SK-N-MC (cell line): ENCODE data around the gene MED13L.
"Not testable (repeated sequence)": the region's sequence is repeated elsewhere in the genome, so short reads cannot be mapped to it uniquely, and the experiment has no call there.

Source experiments
- DNase-seq: peaks from one replicate; pipeline ENCODE4 v3.0.0-alpha.2; 2011; ENCODE audit warnings: low read depth, low spot score
- H3K27ac ChIP-seq: fragments of 200-600 bp; sonication (generic); 2 replicates; pipeline ENCODE4 v1.5.1; 2016; ENCODE audit warnings: mixed run types
- H3K36me3 ChIP-seq: fragments of 200-600 bp; sonication (generic); 2 replicates; pipeline ENCODE4 v1.6.1; 2017; ENCODE audit warnings: antibody characterized with exemption, low read length, mixed read lengths; ENCODE audit not compliant: insufficient read depth
- H3K4me3 ChIP-seq: fragments of 200-600 bp; sonication (generic); 2 replicates; pipeline ENCODE4 v1.5.1; 2016
- H3K9ac ChIP-seq: fragments of 200-600 bp; sonication (generic); 2 replicates; pipeline ENCODE4 v1.8.0; 2017; ENCODE audit warnings: mixed run types, mixed read lengths; ENCODE audit not compliant: insufficient read length
- H3K9me3 ChIP-seq: fragments of 200-600 bp; sonication (generic); 2 replicates; pipeline ENCODE4 v1.6.1; 2017; ENCODE audit warnings: low read depth, mild to moderate bottlenecking, antibody characterized with exemption, low read length, moderate library complexity, mixed read lengths
- EZH2 ChIP-seq: fragments of 200-600 bp; sonication (generic); IDR thresholded peaks from one replicate; pipeline ENCODE4 v1.6.1; 2017; ENCODE audit warnings: antibody characterized with exemption
- FOXP2 ChIP-seq: optimal IDR thresholded peaks from 2 replicates; pipeline ENCODE3; 2011; ENCODE audit warnings: mild to moderate bottlenecking, moderate library complexity; ENCODE audit not compliant: insufficient read depth; ENCODE audit errors: extremely low read length, control extremely low read depth
- POLR2AphosphoS5 ChIP-seq: IDR thresholded peaks from 2 replicates; pipeline ENCODE4 v1.6.1; 2012; ENCODE audit warnings: mild to moderate bottlenecking, low read depth, low read length, borderline replicate concordance

MED13L gene

DNA sequence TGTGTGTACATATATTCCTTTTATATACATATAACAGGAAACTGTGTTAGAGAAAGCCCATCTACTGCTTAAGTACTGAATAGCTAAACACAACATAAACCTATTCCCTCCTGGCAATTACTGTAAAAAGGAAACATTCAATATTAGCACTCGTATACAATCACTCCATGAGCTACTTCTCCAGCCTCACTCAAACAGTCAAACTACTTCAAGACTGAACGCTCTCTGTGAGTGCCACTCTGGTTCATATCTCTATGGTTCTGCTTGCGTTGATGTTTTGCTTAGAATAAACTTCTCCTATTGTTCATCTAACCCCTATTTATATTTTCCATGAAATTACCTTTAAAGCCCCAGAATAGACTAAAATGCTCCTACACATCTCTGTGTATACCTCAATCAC lies 243.7 kb downstream of the MED13L start:
- TF ChIP-seq EZH2: no peak
- TF ChIP-seq POLR2AphosphoS5: no peak
- TF ChIP-seq FOXP2: no peak
- no peak overlapping the region for H3K4me3 ChIP-seq

DNA sequence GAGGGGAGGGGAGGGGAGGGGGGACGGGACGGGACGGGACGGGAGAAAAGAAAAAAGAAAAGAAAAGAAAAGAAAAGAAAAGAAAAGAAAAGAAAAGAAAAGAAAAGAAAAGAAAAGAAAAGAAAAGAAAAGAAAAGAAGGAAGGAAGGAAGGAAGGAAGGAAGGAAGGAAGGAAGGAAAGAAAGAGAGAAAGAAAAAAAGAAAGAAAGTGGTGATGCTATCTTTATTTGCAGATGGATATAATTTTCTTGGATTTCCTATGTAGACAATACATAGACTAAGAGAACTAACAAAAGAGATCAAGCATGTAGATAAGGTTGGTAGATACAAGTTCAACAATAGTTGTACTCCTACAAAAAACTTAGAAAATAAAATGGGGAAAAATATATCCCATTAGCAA lies 245.9 kb downstream of the MED13L start:
- not testable (repeated sequence) for H3K27ac ChIP-seq, H3K9ac ChIP-seq, DNase-seq

More for the DNA sequence above, 243.7 kb downstream of the MED13L start:
- H3K36me3 ChIP-seq: no peaks in the 10 kb centered on the region
- DNase-seq: no peak
- H3K27ac ChIP-seq: no peak overlapping the region
- H3K9me3 ChIP-seq: no peaks in the 10 kb centered on the region
- no peak overlapping the region for H3K9ac ChIP-seq

DNA sequence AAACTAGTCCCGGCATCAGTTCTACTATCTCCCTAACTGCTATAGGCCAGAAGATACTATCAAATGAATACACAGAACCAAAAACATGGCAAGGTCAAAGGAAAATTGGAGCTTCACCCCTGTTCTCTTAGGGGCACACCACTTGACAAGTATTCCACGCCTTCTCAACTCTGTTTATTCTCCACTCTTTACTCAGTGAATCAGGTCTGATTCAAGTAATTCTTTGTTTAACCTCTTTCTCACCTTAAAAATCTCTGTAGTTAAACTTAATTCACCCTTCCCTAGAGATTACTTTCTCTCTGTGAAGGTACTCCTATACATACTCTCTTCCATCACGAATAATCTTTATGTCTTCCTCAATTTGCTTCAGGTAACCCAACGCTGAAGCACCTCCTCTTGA lies 248.9 kb downstream of the MED13L start:
- TF ChIP-seq FOXP2: no peak
- no peak overlapping the region for H3K9ac ChIP-seq
- no peak overlapping the region for H3K27ac ChIP-seq
- H3K4me3 ChIP-seq: no peak overlapping the region
- no peaks in the 10 kb centered on the region for H3K9me3 ChIP-seq
- no peaks in the 10 kb centered on the region for H3K36me3 ChIP-seq
- DNase-seq: no peak

More for the DNA sequence above, 245.9 kb downstream of the MED13L start:
- H3K4me3 ChIP-seq, H3K36me3 ChIP-seq, H3K9me3 ChIP-seq: not testable (repeated sequence)

DNA sequence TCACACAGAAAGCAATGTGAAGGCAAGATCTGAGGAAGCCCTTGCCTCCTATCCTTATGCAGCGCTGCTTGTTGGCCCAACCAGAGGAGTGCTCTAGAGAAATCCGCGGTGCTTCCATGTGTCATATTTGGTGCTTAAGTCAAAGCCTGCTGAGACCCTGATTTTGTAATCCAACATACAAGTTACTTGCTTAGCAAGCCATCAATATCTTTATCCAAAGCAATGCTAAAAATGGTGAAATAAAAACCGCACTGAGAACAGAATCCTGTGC lies 250.0 kb downstream of the MED13L start:
- H3K9ac ChIP-seq: no peak overlapping the region
- H3K36me3 ChIP-seq: no peaks in the 10 kb centered on the region
- H3K9me3 ChIP-seq: no peaks in the 10 kb centered on the region
- H3K4me3 ChIP-seq: no peak overlapping the region
- H3K27ac ChIP-seq: no peak overlapping the region
- TF ChIP-seq FOXP2 (no peak), POLR2AphosphoS5 (no peak)
- no peak for DNase-seq

DNA sequence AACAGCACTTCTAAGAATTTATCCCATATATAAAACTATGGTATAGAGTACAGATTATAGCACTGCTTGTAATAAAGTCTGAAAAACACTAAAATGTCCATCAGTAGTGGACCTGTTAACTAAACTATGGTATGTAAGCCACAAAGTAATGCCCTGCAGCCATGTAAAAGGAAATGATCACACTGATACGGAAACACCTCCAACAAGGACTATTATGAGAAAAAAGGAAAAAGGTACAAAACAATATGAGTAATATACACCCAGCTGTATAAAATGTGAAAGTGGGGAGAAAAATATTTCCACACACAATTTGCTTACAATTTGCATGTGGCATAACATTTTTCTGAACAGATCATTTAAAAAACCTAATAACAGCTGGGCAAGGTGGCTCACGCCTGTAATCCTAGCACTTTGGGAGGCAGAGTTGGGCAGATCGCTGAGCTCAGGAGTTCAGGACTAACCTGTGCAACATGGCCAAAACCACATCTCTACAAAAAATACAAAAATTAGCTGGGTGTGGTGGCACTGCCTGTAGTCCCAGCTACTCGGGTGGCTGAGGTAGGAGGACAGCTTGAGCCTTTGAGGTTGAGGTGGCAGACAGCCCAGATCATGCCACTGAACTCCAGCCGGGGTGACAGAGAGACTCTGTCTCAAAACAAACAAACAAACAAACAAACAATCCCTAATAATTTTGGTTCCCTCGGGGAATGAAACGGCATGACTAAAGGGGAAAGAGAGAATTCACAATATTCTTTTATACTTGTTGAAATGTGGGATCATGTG lies 250.5 kb downstream of the MED13L start:
- H3K9ac ChIP-seq: no peak overlapping the region
- H3K27ac ChIP-seq: no peak overlapping the region
- H3K4me3 ChIP-seq: no peak overlapping the region
- DNase-seq: no peak
- TF ChIP-seq FOXP2: no peak
- no peak for TF ChIP-seq POLR2AphosphoS5
- no peak for TF ChIP-seq EZH2
- H3K36me3 ChIP-seq: no peaks in the 10 kb centered on the region
- H3K9me3 ChIP-seq: no peaks in the 10 kb centered on the region

DNA sequence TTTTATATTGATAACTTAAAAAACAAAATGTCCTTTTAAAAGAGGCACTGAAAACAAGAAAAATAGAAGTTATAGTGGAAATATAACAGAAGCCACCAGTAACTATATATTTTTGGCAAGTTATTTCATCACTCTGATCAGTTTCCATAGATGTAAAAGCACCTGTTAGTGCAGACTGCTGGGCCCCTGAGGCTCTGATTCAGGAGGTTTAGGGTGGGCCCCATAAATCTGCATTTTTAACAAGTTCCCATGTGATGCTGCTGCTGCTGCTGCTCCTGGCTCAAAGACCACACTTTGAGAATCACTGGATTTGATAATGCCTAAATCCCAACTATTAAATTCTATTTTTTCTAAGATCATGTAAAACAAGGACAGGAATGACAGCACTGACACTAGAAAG lies 251.1 kb downstream of the MED13L start:
- TF ChIP-seq EZH2: no peak
- no peak for TF ChIP-seq FOXP2
- no peak for TF ChIP-seq POLR2AphosphoS5
- H3K9ac ChIP-seq: no peak overlapping the region
- H3K4me3 ChIP-seq: no peak overlapping the region
- DNase-seq: no peak
- no peaks in the 10 kb centered on the region; the same call in 1 of the 2 replicates for H3K36me3 ChIP-seq
- no peak overlapping the region for H3K27ac ChIP-seq
- H3K9me3 ChIP-seq: no peaks in the 10 kb centered on the region

DNA sequence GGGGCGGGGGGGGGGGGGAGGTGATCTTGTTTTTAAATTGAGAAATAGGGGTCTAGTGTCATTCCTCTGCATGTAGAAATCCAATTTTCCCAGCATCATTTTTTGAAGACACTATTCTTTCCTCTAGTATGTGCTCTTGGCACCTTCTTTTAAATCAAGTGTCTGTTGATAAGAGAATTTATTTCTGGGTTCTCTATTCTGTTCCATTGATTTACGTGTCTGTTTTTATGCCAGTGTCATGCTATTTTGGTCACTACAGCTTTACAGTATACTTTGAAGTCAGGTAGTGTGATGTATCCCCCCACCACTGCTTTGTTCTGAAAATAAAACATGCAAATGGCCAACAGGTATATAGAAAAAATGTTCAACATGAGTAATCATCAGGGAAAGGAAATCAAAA lies 252.7 kb downstream of the MED13L start:
- H3K9me3 ChIP-seq: no peaks in the 10 kb centered on the region
- TF ChIP-seq EZH2 (no peak), FOXP2 (no peak), POLR2AphosphoS5 (no peak)
- H3K36me3 ChIP-seq: no peaks in the 10 kb centered on the region; the same call in 1 of the 2 replicates
- no peak overlapping the region for H3K4me3 ChIP-seq
- no peak for DNase-seq
- H3K27ac ChIP-seq: no peak overlapping the region
- no peak overlapping the region for H3K9ac ChIP-seq

DNA sequence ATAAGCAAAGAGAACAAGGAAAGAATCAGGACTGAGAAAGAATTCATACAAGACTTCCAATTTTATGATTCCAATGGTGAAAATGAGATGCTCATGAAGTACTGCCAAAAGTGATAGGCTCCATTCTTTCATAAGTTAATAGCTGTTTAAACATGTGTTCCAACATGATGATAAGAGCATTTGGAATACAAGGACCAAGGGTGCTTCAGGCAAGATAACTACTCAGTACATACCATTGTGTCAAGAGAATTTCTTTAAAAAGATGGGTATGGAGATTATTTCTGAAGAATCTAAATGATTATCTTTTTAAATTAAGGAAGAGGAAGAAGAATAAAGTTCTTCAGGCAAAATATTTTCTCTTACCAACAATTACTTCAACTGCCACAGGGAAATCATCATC lies 258.1 kb downstream of the MED13L start:
- Histone ChIP-seq H3K9me3 (no peaks in the 10 kb centered on the region), H3K36me3 (peaks cover 26% of the 10 kb centered on the region), H3K4me3 (no peak overlapping the region), H3K27ac (no peak overlapping the region), H3K9ac (no peak overlapping the region)
- DNase-seq: no peak
- TF ChIP-seq POLR2AphosphoS5 (no peak), EZH2 (no peak), FOXP2 (no peak)

DNA sequence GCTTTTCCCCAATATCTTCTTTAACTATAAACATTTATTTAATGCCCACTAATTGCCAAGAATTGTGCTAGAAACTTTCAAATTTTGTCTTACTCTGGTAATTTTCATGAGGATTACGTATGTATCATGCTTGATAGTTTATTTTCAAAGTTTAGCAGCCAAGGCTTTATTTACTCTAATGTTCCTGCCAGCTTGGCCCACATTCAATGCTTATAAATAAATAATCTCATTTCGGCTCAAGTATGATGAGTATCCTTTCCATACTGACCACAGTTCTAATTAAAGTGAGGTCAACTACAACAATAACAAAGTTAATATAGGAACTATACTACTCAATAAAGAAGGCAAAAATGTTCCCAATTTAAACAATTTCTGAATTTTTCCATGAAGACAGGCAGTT lies 259.2 kb downstream of the MED13L start:
- Histone ChIP-seq H3K36me3 (peaks cover 28% of the 10 kb centered on the region), H3K9ac (no peak overlapping the region), H3K27ac (no peak overlapping the region), H3K4me3 (no peak overlapping the region), H3K9me3 (no peaks in the 10 kb centered on the region)
- DNase-seq: no peak
- TF ChIP-seq POLR2AphosphoS5: no peak
- no peak for TF ChIP-seq FOXP2
- no peak for TF ChIP-seq EZH2

DNA sequence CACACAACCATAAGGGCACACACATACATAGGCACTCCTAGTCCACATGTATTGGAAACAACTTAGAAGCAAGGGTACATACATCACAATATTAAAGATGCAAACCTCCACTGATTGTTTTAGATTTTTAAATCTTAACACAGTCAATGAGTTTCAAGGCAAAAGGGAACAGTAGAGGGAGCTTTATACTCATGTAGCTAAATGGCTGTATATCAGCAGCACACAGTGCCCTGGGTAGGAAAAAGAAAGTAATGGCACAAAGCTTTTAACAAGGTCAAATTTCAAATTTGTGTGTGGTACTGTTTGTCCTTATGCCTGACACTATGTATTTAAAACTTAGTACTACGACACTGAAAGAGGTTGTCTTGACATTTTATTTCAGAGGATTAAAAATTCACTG lies 262.0 kb downstream of the MED13L start:
- Histone ChIP-seq H3K9me3 (no peaks in the 10 kb centered on the region), H3K4me3 (no peak overlapping the region), H3K27ac (no peak overlapping the region), H3K9ac (no peak overlapping the region), H3K36me3 (peaks cover 37% of the 10 kb centered on the region)
- DNase-seq: no peak
- TF ChIP-seq POLR2AphosphoS5 (no peak), FOXP2 (no peak), EZH2 (no peak)
